Measurements from ENCODE around the gene HTR6.

Gene HTR6

GRCh38 chr1:19704247-19705113 lies 39.8 kb downstream of the HTR6 start:
- Mint-ChIP-seq H3K27me3 (no peaks in the 10 kb centered on the region), H3K4me3 (no peak overlapping the region), H3K4me1 (ENCODE audit: low read depth) (peaks cover 8% of the 10 kb centered on the region), H3K27ac (no peak overlapping the region), H3K9me3 (ENCODE audit: low read depth) (no peaks in the 10 kb centered on the region), H3K36me3 (peaks cover 5% of the 10 kb centered on the region)

- H3K4me1 Mint-ChIP-seq (ENCODE audit: low read depth): peaks cover 8% of the 10 kb centered on the region
- H3K4me3 Mint-ChIP-seq: no peak overlapping the region
- H3K27me3 Mint-ChIP-seq: no peaks in the 10 kb centered on the region
- peaks cover 5% of the 10 kb centered on the region for H3K36me3 Mint-ChIP-seq
- H3K27ac Mint-ChIP-seq: no peak overlapping the region
- H3K9me3 Mint-ChIP-seq (ENCODE audit: low read depth): no peaks in the 10 kb centered on the region
Measured at GRCh38 chr1:19705464-19705863, 40.8 kb downstream of the HTR6 start.

GRCh38 chr1:19706136-19706535 lies 41.5 kb downstream of the HTR6 start:
- H3K27ac Mint-ChIP-seq: no peak overlapping the region
- no peaks in the 10 kb centered on the region for H3K27me3 Mint-ChIP-seq

GRCh38 chr1:19708567-19709110 lies 44.0 kb downstream of the HTR6 start:
- Mint-ChIP-seq H3K27ac (no peak overlapping the region), H3K4me3 (no peak overlapping the region), H3K27me3 (no peaks in the 10 kb centered on the region), H3K9me3 (ENCODE audit: low read depth) (no peaks in the 10 kb centered on the region), H3K4me1 (ENCODE audit: low read depth) (peaks cover 13% of the 10 kb centered on the region), H3K36me3 (peaks cover 9% of the 10 kb centered on the region)

More at GRCh38 chr1:19706136-19706535, 41.5 kb downstream of the HTR6 start:
- no peak overlapping the region for H3K4me3 Mint-ChIP-seq
- H3K9me3 Mint-ChIP-seq (ENCODE audit: low read depth): no peaks in the 10 kb centered on the region
- H3K4me1 Mint-ChIP-seq (ENCODE audit: low read depth): peaks cover 13% of the 10 kb centered on the region
- H3K36me3 Mint-ChIP-seq: peaks cover 7% of the 10 kb centered on the region

GRCh38 chr1:19709260-19709793 lies 44.7 kb downstream of the HTR6 start:
- Mint-ChIP-seq H3K4me3 (no peak overlapping the region), H3K27ac (no peak overlapping the region), H3K27me3 (no peaks in the 10 kb centered on the region), H3K36me3 (peaks cover 9% of the 10 kb centered on the region), H3K9me3 (ENCODE audit: low read depth) (no peaks in the 10 kb centered on the region), H3K4me1 (ENCODE audit: low read depth) (peaks cover 8% of the 10 kb centered on the region)

- Mint-ChIP-seq H3K4me3 (no peak overlapping the region), H3K27ac (peak overlapping the region; percentile 59), H3K4me1 (ENCODE audit: low read depth) (peaks cover 11% of the 10 kb centered on the region), H3K27me3 (no peaks in the 10 kb centered on the region), H3K9me3 (ENCODE audit: low read depth) (no peaks in the 10 kb centered on the region), H3K36me3 (peaks cover 13% of the 10 kb centered on the region)
Measured at GRCh38 chr1:19710825-19711611, 46.3 kb downstream of the HTR6 start.

- H3K27me3 Mint-ChIP-seq: no peaks in the 10 kb centered on the region
- H3K36me3 Mint-ChIP-seq: peaks cover 10% of the 10 kb centered on the region
- no peak overlapping the region for H3K4me3 Mint-ChIP-seq
- no peak overlapping the region for H3K27ac Mint-ChIP-seq
- H3K4me1 Mint-ChIP-seq (ENCODE audit: low read depth): peaks cover 11% of the 10 kb centered on the region
- H3K9me3 Mint-ChIP-seq (ENCODE audit: low read depth): no peaks in the 10 kb centered on the region
Measured at GRCh38 chr1:19712928-19713327, 48.3 kb downstream of the HTR6 start.

- Mint-ChIP-seq H3K36me3 (peaks cover 10% of the 10 kb centered on the region), H3K27ac (no peak overlapping the region)
Measured at GRCh38 chr1:19715334-19716203, 50.9 kb downstream of the HTR6 start.

GRCh38 chr1:19717467-19717866 lies 52.8 kb downstream of the HTR6 start:
- Mint-ChIP-seq H3K27ac (no peak overlapping the region), H3K36me3 (peaks cover 6% of the 10 kb centered on the region), H3K4me3 (no peak overlapping the region), H3K4me1 (ENCODE audit: low read depth) (peaks cover 4% of the 10 kb centered on the region), H3K9me3 (ENCODE audit: low read depth) (no peaks in the 10 kb centered on the region), H3K27me3 (no peaks in the 10 kb centered on the region)

More at GRCh38 chr1:19715334-19716203, 50.9 kb downstream of the HTR6 start:
- Mint-ChIP-seq H3K4me1 (ENCODE audit: low read depth) (peaks cover 11% of the 10 kb centered on the region), H3K27me3 (no peaks in the 10 kb centered on the region), H3K9me3 (ENCODE audit: low read depth) (no peaks in the 10 kb centered on the region), H3K4me3 (no peak overlapping the region)

- Mint-ChIP-seq H3K4me1 (ENCODE audit: low read depth) (peaks cover 4% of the 10 kb centered on the region), H3K27ac (no peak overlapping the region), H3K9me3 (ENCODE audit: low read depth) (no peaks in the 10 kb centered on the region)
Measured at GRCh38 chr1:19720174-19720573, 55.5 kb downstream of the HTR6 start.

GRCh38 chr1:19720973-19721372 lies 56.3 kb downstream of the HTR6 start:
- Mint-ChIP-seq H3K27me3 (no peaks in the 10 kb centered on the region), H3K4me1 (ENCODE audit: low read depth) (no peaks in the 10 kb centered on the region), H3K27ac (no peak overlapping the region), H3K4me3 (no peak overlapping the region), H3K9me3 (ENCODE audit: low read depth) (no peaks in the 10 kb centered on the region), H3K36me3 (peaks cover 3% of the 10 kb centered on the region)

More at GRCh38 chr1:19720174-19720573, 55.5 kb downstream of the HTR6 start:
- no peaks in the 10 kb centered on the region for H3K27me3 Mint-ChIP-seq
- H3K36me3 Mint-ChIP-seq: peaks cover 6% of the 10 kb centered on the region
- H3K4me3 Mint-ChIP-seq: no peak overlapping the region

GRCh38 chr1:19723874-19724273 lies 59.2 kb downstream of the HTR6 start:
- no peak overlapping the region for H3K27ac Mint-ChIP-seq
- no peak overlapping the region for H3K4me3 Mint-ChIP-seq
- H3K27me3 Mint-ChIP-seq: no peaks in the 10 kb centered on the region
- H3K36me3 Mint-ChIP-seq: peaks cover 5% of the 10 kb centered on the region
- H3K4me1 Mint-ChIP-seq (ENCODE audit: low read depth): no peaks in the 10 kb centered on the region
- no peaks in the 10 kb centered on the region for H3K9me3 Mint-ChIP-seq (ENCODE audit: low read depth)

GRCh38 chr1:19725606-19726005 lies 60.9 kb downstream of the HTR6 start:
- Mint-ChIP-seq H3K27ac (no peak overlapping the region), H3K27me3 (no peaks in the 10 kb centered on the region), H3K36me3 (peaks cover 13% of the 10 kb centered on the region), H3K9me3 (ENCODE audit: low read depth) (no peaks in the 10 kb centered on the region), H3K4me3 (no peak overlapping the region), H3K4me1 (ENCODE audit: low read depth) (no peaks in the 10 kb centered on the region)

Measured in activated naive CD8-positive, alpha-beta T cell (primary cell).